ENCODE results near the gene OPA3.

Gene OPA3

GRCh38 chr19:45598267-45599001 lies 13.8 kb upstream of the OPA3 start:
- DNase-seq (ENCODE audit: low spot score) = no peak

GRCh38 chr19:45597425-45598111 lies 13.0 kb upstream of the OPA3 start:
- DNase-seq (ENCODE audit: low spot score) = no peak

- DNase-seq (ENCODE audit: low spot score) = no peak
Observed at GRCh38 chr19:45595814-45596213, 11.2 kb upstream of the OPA3 start.

- DNase-seq (ENCODE audit: low spot score) = no peak
Observed at GRCh38 chr19:45593520-45593919, 8.9 kb upstream of the OPA3 start.

GRCh38 chr19:45592366-45592765 lies 7.8 kb upstream of the OPA3 start:
- DNase-seq (ENCODE audit: low spot score) = no peak

- no peak for DNase-seq (ENCODE audit: low spot score)
Observed at GRCh38 chr19:45591638-45592005, 7.0 kb upstream of the OPA3 start.

- no peak for DNase-seq (ENCODE audit: low spot score)
Observed at GRCh38 chr19:45591004-45591637, 6.5 kb upstream of the OPA3 start.

GRCh38 chr19:45590300-45591003 lies 5.8 kb upstream of the OPA3 start:
- DNase-seq (ENCODE audit: low spot score) = no peak

- no peak for DNase-seq (ENCODE audit: low spot score)
Observed at GRCh38 chr19:45589768-45590167, 5.2 kb upstream of the OPA3 start.

GRCh38 chr19:45587873-45588272 lies 3.3 kb upstream of the OPA3 start:
- DNase-seq (ENCODE audit: low spot score) = no peak

GRCh38 chr19:45585158-45585577 lies 566 bp upstream of the OPA3 start:
- no peak for DNase-seq (ENCODE audit: low spot score)

- no peak for DNase-seq (ENCODE audit: low spot score)
Observed at GRCh38 chr19:45581576-45581975, 3.0 kb downstream of the OPA3 start.

- DNase-seq (ENCODE audit: low spot score) = no peak
Observed at GRCh38 chr19:45578861-45579260, 5.7 kb downstream of the OPA3 start.

- DNase-seq (ENCODE audit: low spot score) = no peak
Observed at GRCh38 chr19:45577111-45577905, 7.3 kb downstream of the OPA3 start.

GRCh38 chr19:45576682-45577081 lies 7.9 kb downstream of the OPA3 start:
- DNase-seq (ENCODE audit: low spot score) = no peak

- DNase-seq (ENCODE audit: low spot score) = no peak
Observed at GRCh38 chr19:45575216-45575615, 9.4 kb downstream of the OPA3 start.

GRCh38 chr19:45574526-45574925 lies 10.1 kb downstream of the OPA3 start:
- DNase-seq (ENCODE audit: low spot score) = no peak

GRCh38 chr19:45571457-45572220 lies 13.0 kb downstream of the OPA3 start:
- no peak for DNase-seq (ENCODE audit: low spot score)

- peak; percentile 47 for DNase-seq (ENCODE audit: low spot score)
Observed at GRCh38 chr19:45569619-45570421, 14.8 kb downstream of the OPA3 start.

- DNase-seq (ENCODE audit: low spot score) = no peak
Observed at GRCh38 chr19:45568732-45569131, 15.9 kb downstream of the OPA3 start.

Measured in hematopoietic multipotent progenitor cell treated with erythropoietin and hydrocortisone succinate and interleukin-3 and kit ligand, for 17 days (in vitro differentiated cells).